CD4-positive, alpha-beta memory T cell (primary cell): ENCODE measurements around the gene TNFAIP2. TPM values are rescaled to one million over a fixed set of nuclear protein-coding genes. Genes with fewer than 3 reads are reported as not detected.

Experiments used
- CTCF ChIA-PET: fragments of 350-600 bp; sonication (Branson Sonifier 250); formaldehyde crosslinking; loops from one replicate; lab custom pipeline; 2021; ENCODE audit warnings: inconsistent platforms; ENCODE audit not compliant: partially characterized antibody; lab: Charles Lee
- POLR2A ChIA-PET: fragments of 350-600 bp; sonication (Branson Sonifier 250); formaldehyde crosslinking; loops from one replicate; lab custom pipeline; 2021; ENCODE audit not compliant: partially characterized antibody; lab: Charles Lee
- DNase-seq, 5 donors: peaks; one replicate each; pipeline versions ENCODE4 v3.0.0 to v3.0.0-alpha.2; 2020 to 2022; ENCODE audit warnings: mixed read lengths in 1 of 5
- H3K27ac ChIP-seq: one replicate; pipeline ENCODE4 v1.7.0; 2013; ENCODE audit warnings: low read depth, low read length
- H3K27me3 ChIP-seq: 2 replicates; pipeline ENCODE4 v1.7.0; 2013; ENCODE audit warnings: mild to moderate bottlenecking, low read length, moderate library complexity; ENCODE audit not compliant: insufficient read depth
- H3K36me3 ChIP-seq: 2 replicates; pipeline ENCODE4 v1.7.0; 2013; ENCODE audit warnings: mild to moderate bottlenecking, low read length, moderate library complexity; ENCODE audit not compliant: insufficient read depth
- H3K4me1 ChIP-seq: 2 replicates; pipeline ENCODE4 v1.7.0; 2013; ENCODE audit warnings: mild to moderate bottlenecking, low read length, moderate library complexity; ENCODE audit not compliant: insufficient read depth
- H3K4me3 ChIP-seq, 2 donors: one replicate each; pipeline ENCODE4 v1.7.0; 2013; ENCODE audit warnings: low read length in 2 of 2, mild to moderate bottlenecking in 1 of 2
- H3K9me3 ChIP-seq, 2 donors: one replicate each; pipeline ENCODE4 v1.7.0; 2013; ENCODE audit warnings: low read length in 2 of 2, control low read depth in 1 of 2; ENCODE audit not compliant: control insufficient read depth in 1 of 2
- H3K27ac Mint-ChIP-seq, 7 donors: one replicate each; pipeline ENCODE4 v1.8.0; 2020 to 2021; ENCODE audit warnings: mixed read lengths in 7 of 7, mild to moderate bottlenecking in 6 of 7, inconsistent platforms in 3 of 7, moderate library complexity in 3 of 7
- H3K27me3 Mint-ChIP-seq, 2 donors: one replicate each; pipeline ENCODE4 v1.8.0; 2020 to 2021; ENCODE audit warnings: mixed read lengths in 2 of 2
- H3K36me3 Mint-ChIP-seq, 2 donors: one replicate each; pipeline ENCODE4 v1.8.0; 2020 to 2021; ENCODE audit warnings: mixed read lengths in 2 of 2, inconsistent platforms in 1 of 2, mild to moderate bottlenecking in 1 of 2
- H3K4me1 Mint-ChIP-seq, 4 donors: one replicate each; pipeline ENCODE4 v1.8.0; 2020 to 2021; ENCODE audit warnings: mixed read lengths in 4 of 4, mild to moderate bottlenecking in 1 of 4
- H3K4me3 Mint-ChIP-seq, 8 donors: one replicate each; pipeline ENCODE4 v1.8.0; 2020 to 2021; ENCODE audit warnings: mixed read lengths in 8 of 8, mild to moderate bottlenecking in 7 of 8, moderate library complexity in 6 of 8, inconsistent platforms in 3 of 8
- H3K9me3 Mint-ChIP-seq, 8 donors: one replicate each; pipeline ENCODE4 v1.8.0; 2020 to 2021; ENCODE audit warnings: mixed read lengths in 8 of 8, mild to moderate bottlenecking in 5 of 8, inconsistent platforms in 3 of 8, moderate library complexity in 1 of 8
- intact Hi-C: fragments of 100-400 bp; cut with micrococcal nuclease; formaldehyde crosslinking; loops from one replicate; pipeline ENCODE4 v1.15.1; 2023
- polyA plus RNA-seq, 2 donors: library from polyadenylated mRNA; unstranded; fragments of 300-500 nt; fragmentation: Illumina TruSeq; gene quantifications; one replicate each; pipeline ENCODE4 v1.2.3, GENCODE V29; 2021
- total RNA-seq, 2 experiments: library from RNA; stranded (reverse); gene quantifications; one replicate each; pipeline ENCODE4 v1.2.3, GENCODE V29; 2021

Gene TNFAIP2
- total and polyA plus RNA-seq, 4 experiments from 2014 or later = 5.1 to 5.8 TPM; not detected in 2

DNA sequence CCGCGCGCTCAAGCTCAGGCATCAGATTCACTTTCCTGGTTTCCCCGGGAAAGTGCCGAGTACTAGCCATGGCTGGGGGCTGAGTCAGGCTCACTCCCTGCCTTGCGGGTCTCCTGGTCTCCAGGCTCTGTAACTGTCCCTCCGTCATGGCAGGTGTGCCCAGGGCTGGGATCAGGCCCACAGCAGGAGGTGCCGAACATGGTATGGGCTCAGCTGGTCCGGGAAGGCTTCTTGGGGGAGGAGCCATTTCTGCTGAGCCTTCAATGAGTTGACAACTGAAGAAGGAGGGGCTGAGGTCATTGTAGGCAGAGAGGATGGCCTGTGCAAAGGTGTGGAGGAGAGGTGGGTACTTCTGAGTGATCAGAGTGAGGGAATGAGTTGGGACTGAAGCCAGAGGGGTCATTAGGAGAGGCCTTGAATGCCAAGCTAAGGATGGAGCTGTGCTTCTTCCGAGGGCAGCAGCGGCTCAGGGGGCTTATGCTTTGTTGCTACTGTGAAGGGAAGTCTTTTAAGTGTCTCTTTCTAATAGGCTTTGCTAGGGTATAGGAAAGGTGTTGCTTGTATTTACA, 28.0 kb upstream of the TNFAIP2 start:
- Histone ChIP-seq H3K4me1 (peaks cover 10% of the 10 kb centered on the region), H3K36me3 (no peaks in the 10 kb centered on the region), H3K9me3 (no peaks in the 10 kb centered on the region), H3K27me3 (no peaks in the 10 kb centered on the region), H3K27ac (no peak overlapping the region), H3K4me3 (no peak overlapping the region)
- ChIA-PET CTCF (interaction anchor here (1.4 to 4.0 kb wide), 3 partner anchors 10 to 21 kb away, joined by 4 to 36 read pairs (median 6); no protein-coding TSS in a partner anchor), POLR2A (interaction anchor here (0.8 kb wide), 1 partner anchor 10 kb away, joined by 4 read pairs; no protein-coding TSS in a partner anchor)
- peaks cover 4 to 5% of the 10 kb centered on the region in 2 donors for H3K27me3 Mint-ChIP-seq
- no peak overlapping the region for H3K4me3 Mint-ChIP-seq
- no peaks in the 10 kb centered on the region for H3K9me3 Mint-ChIP-seq
- no peak for DNase-seq
- no peak overlapping the region for H3K27ac Mint-ChIP-seq
- no peaks in the 10 kb centered on the region for H3K36me3 Mint-ChIP-seq
- peaks cover 0 to 4% (median 0%) of the 10 kb centered on the region in 4 donors for H3K4me1 Mint-ChIP-seq
- intact Hi-C loops = no loop called here

DNA sequence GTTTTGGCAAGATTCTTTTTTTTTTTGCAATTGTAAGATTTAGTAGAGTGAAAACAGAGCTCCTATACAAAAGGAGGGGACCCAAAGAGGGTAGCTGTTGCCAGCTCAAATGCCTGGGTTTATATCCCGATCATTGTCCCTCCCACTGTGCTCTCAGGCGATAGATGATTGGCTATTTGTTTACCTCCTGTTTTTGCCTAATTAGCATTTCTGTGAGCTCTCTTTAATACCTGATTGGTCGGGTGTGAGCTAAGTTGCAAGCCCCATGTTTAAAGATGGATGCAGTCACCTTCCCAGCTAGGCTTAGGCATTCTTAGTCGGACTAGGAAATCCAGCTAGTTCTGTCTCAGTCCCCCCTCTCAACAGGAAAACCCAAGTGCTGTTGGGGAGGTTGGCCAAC, 26.9 kb upstream of the TNFAIP2 start:
- intact Hi-C loops = no loop called here
- peaks cover 8% of the 10 kb centered on the region in 2 donors for H3K27me3 Mint-ChIP-seq

DNA sequence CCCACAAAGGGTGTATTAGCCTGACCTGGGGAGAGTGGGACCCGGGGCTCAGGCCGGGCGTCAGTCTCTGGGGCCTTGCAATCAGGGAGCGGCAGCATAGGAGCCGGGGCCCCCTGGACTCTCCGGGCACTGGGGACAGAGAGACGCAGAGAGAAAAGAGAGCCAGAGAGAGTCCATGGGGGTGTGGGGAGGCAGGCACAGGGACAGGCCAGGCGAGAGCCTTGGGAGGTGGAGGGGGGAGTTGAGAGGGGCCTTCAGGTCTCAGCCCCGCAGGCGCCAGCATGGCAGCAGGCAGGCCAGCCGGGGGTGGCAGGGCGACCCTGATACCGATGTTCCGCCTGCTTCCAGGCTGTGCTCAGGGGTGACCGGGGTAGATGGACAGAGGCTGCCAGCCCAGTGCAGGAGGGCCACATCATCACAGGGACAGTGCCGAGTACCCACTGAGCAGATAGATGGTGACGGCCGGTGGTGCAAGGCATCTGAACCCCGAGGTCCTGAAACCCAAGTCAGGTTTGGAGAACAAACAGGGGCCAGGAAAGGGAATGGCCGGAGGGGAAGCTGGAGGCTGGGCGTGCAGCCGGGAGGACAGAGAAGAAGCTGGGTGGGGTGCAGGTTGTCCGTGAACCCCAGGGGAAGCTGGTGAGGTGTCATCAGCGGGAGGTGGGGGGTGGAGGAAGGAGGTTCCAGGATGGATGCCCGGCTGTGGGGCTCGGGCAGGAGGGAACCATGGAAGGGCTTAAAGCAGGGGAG, 25.8 kb upstream of the TNFAIP2 start:
- Mint-ChIP-seq H3K4me1 (peaks cover 0 to 6% (median 0%) of the 10 kb centered on the region in 4 donors), H3K36me3 (no peaks in the 10 kb centered on the region), H3K27me3 (peaks cover 11 to 12% of the 10 kb centered on the region in 2 donors), H3K4me3 (no peak overlapping the region), H3K9me3 (no peaks in the 10 kb centered on the region), H3K27ac (no peak overlapping the region)
- ChIA-PET POLR2A (no interaction called here), CTCF (interaction anchor here (4.0 kb wide), 1 partner anchor 8 kb away, joined by 36 read pairs; no protein-coding TSS in a partner anchor)
- H3K4me3 ChIP-seq = no peak overlapping the region
- no peak for DNase-seq
- no peaks in the 10 kb centered on the region for H3K9me3 ChIP-seq
- H3K4me1 ChIP-seq = no peaks in the 10 kb centered on the region
- H3K36me3 ChIP-seq = no peaks in the 10 kb centered on the region
- no peaks in the 10 kb centered on the region for H3K27me3 ChIP-seq
- intact Hi-C loops = no loop called here
- no peak overlapping the region for H3K27ac ChIP-seq

More for the DNA sequence above, 26.9 kb upstream of the TNFAIP2 start:
- H3K4me1 ChIP-seq = peaks cover 5% of the 10 kb centered on the region
- Mint-ChIP-seq H3K36me3 (no peaks in the 10 kb centered on the region), H3K4me1 (peaks cover 0 to 3% (median 0%) of the 10 kb centered on the region in 4 donors), H3K27ac (no peak overlapping the region), H3K9me3 (no peaks in the 10 kb centered on the region), H3K4me3 (no peak overlapping the region)
- H3K36me3 ChIP-seq = no peaks in the 10 kb centered on the region
- H3K9me3 ChIP-seq = no peaks in the 10 kb centered on the region
- no peak overlapping the region for H3K27ac ChIP-seq
- no peak overlapping the region for H3K4me3 ChIP-seq
- no peaks in the 10 kb centered on the region for H3K27me3 ChIP-seq
- ChIA-PET CTCF (interaction anchor here (0.6 to 4.0 kb wide), 3 partner anchors 9 to 159 kb away, joined by 3 to 36 read pairs (median 6); no protein-coding TSS in a partner anchor), POLR2A (no interaction called here)
- DNase-seq = no peak

- no peaks in the 10 kb centered on the region for H3K9me3 Mint-ChIP-seq
These were observed 25.0 kb upstream of the TNFAIP2 start for GRCh38 chr14:103097994-103098957.

DNA sequence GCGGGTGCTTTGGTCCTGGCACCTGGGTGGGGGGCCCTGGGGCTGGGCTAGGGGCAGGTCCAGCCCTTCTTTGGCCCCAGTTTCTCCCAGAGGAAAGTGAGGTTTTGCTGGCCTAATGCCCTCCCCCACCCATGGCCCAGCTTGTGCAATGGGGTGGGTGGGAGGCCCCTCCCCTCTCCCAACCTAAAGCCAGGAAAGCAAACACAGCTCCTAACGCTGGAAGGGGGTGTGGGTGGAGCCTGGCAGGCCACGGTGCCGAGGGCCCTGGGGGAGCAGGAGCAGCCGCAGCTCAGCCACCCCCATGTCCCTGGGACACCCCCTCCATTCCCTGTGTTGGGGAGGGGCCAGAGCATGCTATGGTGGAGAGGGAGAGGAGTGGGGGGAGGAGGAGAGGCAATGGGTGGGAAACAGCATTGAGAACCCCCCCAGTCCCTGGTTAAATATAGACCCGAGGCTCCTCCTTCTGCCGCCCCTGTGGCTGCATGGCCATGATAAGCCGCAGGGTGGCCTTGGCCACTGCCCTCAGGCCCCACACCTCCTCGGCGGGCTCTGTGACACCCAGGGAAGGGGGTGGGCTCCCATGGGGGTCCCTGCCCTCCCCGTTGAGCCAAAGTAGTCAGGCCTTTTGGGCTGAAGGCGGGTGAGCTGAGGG, 24.1 kb upstream of the TNFAIP2 start:
- CTCF ChIA-PET = interaction anchor here (1.3 kb wide), 1 partner anchor 20 kb away, joined by 3 read pairs; no protein-coding TSS in a partner anchor
- Histone ChIP-seq H3K9me3 (no peaks in the 10 kb centered on the region), H3K36me3 (no peaks in the 10 kb centered on the region), H3K4me3 (no peak overlapping the region), H3K27ac (no peak overlapping the region), H3K27me3 (peaks cover 2% of the 10 kb centered on the region), H3K4me1 (no peaks in the 10 kb centered on the region)
- DNase-seq = no peak
- Mint-ChIP-seq H3K4me3 (no peak overlapping the region), H3K36me3 (no peaks in the 10 kb centered on the region), H3K4me1 (peaks cover 0 to 10% (median 4%) of the 10 kb centered on the region in 4 donors), H3K9me3 (peaks cover 0 to 1% (median 0%) of the 10 kb centered on the region in 8 donors), H3K27me3 (peaks cover 15% of the 10 kb centered on the region in 2 donors), H3K27ac (no peak overlapping the region)
- intact Hi-C loops = no loop called here
- POLR2A ChIA-PET = no interaction called here

More at GRCh38 chr14:103097994-103098957, 25.0 kb upstream of the TNFAIP2 start:
- H3K27ac ChIP-seq = no peak overlapping the region
- no peak for DNase-seq
- Mint-ChIP-seq H3K36me3 (no peaks in the 10 kb centered on the region), H3K27ac (no peak overlapping the region), H3K27me3 (peaks cover 11 to 12% of the 10 kb centered on the region in 2 donors), H3K4me1 (peaks cover 0 to 6% (median under 1%) of the 10 kb centered on the region in 4 donors), H3K4me3 (no peak overlapping the region)
- H3K36me3 ChIP-seq = no peaks in the 10 kb centered on the region
- H3K9me3 ChIP-seq = no peaks in the 10 kb centered on the region
- no peaks in the 10 kb centered on the region for H3K27me3 ChIP-seq
- H3K4me3 ChIP-seq = no peak overlapping the region
- intact Hi-C loops = no loop called here
- CTCF ChIA-PET = interaction anchor here (1.3 kb wide), 1 partner anchor 19 kb away, joined by 3 read pairs; no protein-coding TSS in a partner anchor
- POLR2A ChIA-PET = no interaction called here
- H3K4me1 ChIP-seq = no peaks in the 10 kb centered on the region

DNA sequence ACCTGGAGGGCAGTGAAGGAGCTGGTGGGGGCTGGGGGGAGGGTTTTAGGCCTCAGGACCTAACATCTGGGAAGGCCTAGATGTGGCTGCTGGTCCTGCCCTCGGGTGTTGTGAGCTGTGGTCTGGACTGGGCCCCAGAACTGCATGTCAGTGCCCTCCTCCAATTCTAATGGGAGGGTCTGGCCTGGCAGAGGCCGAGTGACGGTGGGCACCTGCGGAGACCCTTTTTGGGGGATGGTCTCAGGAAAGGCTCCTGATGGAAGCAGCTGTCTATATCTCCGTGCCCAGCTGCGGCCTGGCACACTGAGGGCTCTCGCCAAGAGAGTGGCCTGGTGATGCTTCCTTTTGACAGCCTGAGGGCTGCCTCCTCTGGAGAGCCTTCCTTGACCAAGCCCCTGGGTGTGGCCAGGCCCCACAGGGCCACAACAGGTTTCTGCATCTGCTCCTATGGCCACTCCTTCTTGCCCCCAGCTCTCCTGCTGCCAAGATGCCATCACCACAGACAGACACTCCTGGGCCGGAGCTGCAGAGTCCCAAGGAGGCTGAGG, 23.5 kb upstream of the TNFAIP2 start:
- H3K4me3 Mint-ChIP-seq = no peak overlapping the region
- no peak overlapping the region for H3K27ac Mint-ChIP-seq
- intact Hi-C loops = no loop called here
- Histone ChIP-seq H3K27ac (no peak overlapping the region), H3K9me3 (no peaks in the 10 kb centered on the region), H3K36me3 (no peaks in the 10 kb centered on the region), H3K4me3 (no peak overlapping the region), H3K27me3 (peaks cover 8% of the 10 kb centered on the region), H3K4me1 (peaks cover 5% of the 10 kb centered on the region)
- peaks cover 0 to 1% (median 0%) of the 10 kb centered on the region in 8 donors for H3K9me3 Mint-ChIP-seq
- no peak for DNase-seq
- CTCF ChIA-PET = no interaction called here
- peaks cover 15 to 17% of the 10 kb centered on the region in 2 donors for H3K27me3 Mint-ChIP-seq
- POLR2A ChIA-PET = no interaction called here
- no peaks in the 10 kb centered on the region for H3K36me3 Mint-ChIP-seq
- peaks cover 0 to 11% (median 5%) of the 10 kb centered on the region in 4 donors for H3K4me1 Mint-ChIP-seq
